Sigmoid colon (tissue), 7 donors: Measurements from ENCODE around the gene TMEM26. TPM values are rescaled to one million over a fixed set of nuclear protein-coding genes. Genes with fewer than 3 reads are reported as not detected.

ENCODE experiments used
- DNase-seq: peaks from one replicate; pipeline ENCODE4 v3.0.0-alpha.2; 2019
- H3K27ac ChIP-seq, 4 donors: fragments of 200-600 bp; sonication (generic); one replicate each; pipeline ENCODE4 v1.5.1; 2016 to 2019; ENCODE audit warnings: mild to moderate bottlenecking in 1 of 4
- H3K27me3 ChIP-seq, 3 donors: fragments of 200-600 bp; sonication (generic); one replicate each; pipeline ENCODE4 v1.5.1; 2019; ENCODE audit warnings: mild to moderate bottlenecking in 1 of 3
- H3K36me3 ChIP-seq, 4 donors: fragments of 200-600 bp; sonication (generic); one replicate each; pipeline ENCODE4 v1.5.1; 2016 to 2019
- H3K4me1 ChIP-seq, 4 donors: fragments of 200-600 bp; sonication (generic); one replicate each; pipeline ENCODE4 v1.5.1; 2017 to 2019
- H3K4me3 ChIP-seq, 4 donors: fragments of 200-600 bp; sonication (generic); one replicate each; pipeline ENCODE4 v1.5.1; 2017 to 2019; ENCODE audit warnings: mild to moderate bottlenecking in 2 of 4, moderate library complexity in 1 of 4
- H3K9me3 ChIP-seq, 4 donors: fragments of 200-600 bp in 3 of 4; sonication (generic) in 3 of 4; one replicate each; pipeline versions ENCODE4 v1.5.1 to v1.6.1; 2013 to 2019
- CTCF ChIP-seq, 4 experiments: fragments of 450-650 bp in 3 of 4; fragments of 200-600 bp in 1 of 4; IDR thresholded peaks; one replicate each; pipeline ENCODE4 v1.5.1; 2016 to 2019; ENCODE audit warnings: antibody characterized with exemption in 4 of 4, mild to moderate bottlenecking in 3 of 4, moderate library complexity in 2 of 4
- EP300 ChIP-seq, 4 donors: sonication (generic); formaldehyde crosslinking; IDR thresholded peaks; one replicate each; pipeline ENCODE4 v1.6.1; 2017; ENCODE audit warnings: antibody characterized with exemption in 4 of 4
- POLR2A ChIP-seq, 2 donors: fragments of 450-650 bp; IDR thresholded peaks; one replicate each; pipeline ENCODE4 v1.6.1; 2016; ENCODE audit warnings: antibody characterized with exemption in 2 of 2, mild to moderate bottlenecking in 2 of 2, moderate library complexity in 2 of 2
- POLR2AphosphoS5 ChIP-seq, 4 donors: sonication (generic); formaldehyde crosslinking; IDR thresholded peaks; one replicate each; pipeline ENCODE4 v1.6.1; 2017; ENCODE audit warnings: antibody characterized with exemption in 4 of 4
- WGBS, 2 donors: extraction: QIAGEN DNeasy Blood & Tissue Kit; methylation state at CpG; one replicate each; pipeline ENCODE4 v1.1.7; 2013; 5-methylcytosine and 5-hydroxymethylcytosine counted together
- intact Hi-C: fragments of 100-400 bp; cut with DNase I; formaldehyde crosslinking; loops from one replicate; pipeline ENCODE4 v1.15.1; 2023
- polyA plus RNA-seq, 3 donors: library from polyadenylated mRNA; stranded (reverse); fragments of 200-250 nt; gene quantifications; one replicate each; pipeline ENCODE4 v1.2.3, GENCODE V29; 2013
- total RNA-seq, 4 donors: library from RNA; depleted of rRNA; stranded (reverse); fragments of >200 nt; gene quantifications; one replicate each; pipeline ENCODE4 v1.1.0, GENCODE V29; 2016
- donor health status: healthy with polysubstance abuse.
- donor health status: Bipolar disorder and iron deficiency.
- donor health status: healthy.

The TMEM26 gene
- 1 to 10 TPM in 1 of 4 donors, under 1 TPM in 3; 0.14 to 2.2 (median 0.43) TPM for total RNA-seq
- polyA plus RNA-seq = 1 to 10 TPM in 1 of 3 donors, under 1 TPM in 2; under 0.01 to 2.3 (median 0.29) TPM

- Histone ChIP-seq H3K36me3 (no peaks in the 10 kb centered on the region), H3K27ac (peak within 1 kb of the TSS in 3 of 4 donors; percentile 21 to 54 (median 43)), H3K4me3 (peak within 1 kb of the TSS; percentile 30 to 58 (median 46)), H3K9me3 (no peaks in the 10 kb centered on the region), H3K4me1 (peaks cover 0 to 15% (median 12%) of the 10 kb centered on the region in 4 donors), H3K27me3 (peaks cover 0 to 18% (median 14%) of the 10 kb centered on the region in 3 donors)
- WGBS, 2 donors = 4 to 13% methylated on average over 58 of the region's 58 CpGs
- TF ChIP-seq POLR2AphosphoS5 (IDR thresholded peaks at IDR 0.05) (no peak), CTCF (IDR thresholded peaks at IDR 0.05) (no peak), POLR2A (IDR thresholded peaks at IDR 0.05) (no peak), EP300 (IDR thresholded peaks at IDR 0.05) (no peak)
- DNase-seq = peak; percentile 85
- intact Hi-C loops = no loop called here
Observed at GRCh38 chr10:61452655-61453641, at the start of gene TMEM26. Gene TMEM26 (minus strand): TSS chr10:61453381. CDS start chr10:61453081, 300 bp downstream.

GRCh38 chr10:61500460-61500859 lies 47.3 kb upstream of the TMEM26 start:
- H3K9me3 ChIP-seq = no peaks in the 10 kb centered on the region
- H3K27me3 ChIP-seq = no peaks in the 10 kb centered on the region
- TF ChIP-seq POLR2A (IDR thresholded peaks at IDR 0.05) (no peak), POLR2AphosphoS5 (IDR thresholded peaks at IDR 0.05) (no peak), EP300 (IDR thresholded peaks at IDR 0.05) (no peak), CTCF (IDR thresholded peaks at IDR 0.05) (no peak)
- DNase-seq = no peak
- no peaks in the 10 kb centered on the region for H3K4me1 ChIP-seq
- H3K27ac ChIP-seq = no peak overlapping the region
- H3K36me3 ChIP-seq = no peaks in the 10 kb centered on the region
- H3K4me3 ChIP-seq = no peak overlapping the region
- intact Hi-C loops = no loop called here

- Histone ChIP-seq H3K4me1 (no peaks in the 10 kb centered on the region), H3K9me3 (no peaks in the 10 kb centered on the region), H3K27me3 (no peaks in the 10 kb centered on the region), H3K36me3 (no peaks in the 10 kb centered on the region), H3K4me3 (no peak overlapping the region), H3K27ac (no peak overlapping the region)
- intact Hi-C loops = no loop called here
- no peak for TF ChIP-seq POLR2A (IDR thresholded peaks at IDR 0.05)
- no peak for TF ChIP-seq CTCF (IDR thresholded peaks at IDR 0.05)
- TF ChIP-seq POLR2AphosphoS5 (IDR thresholded peaks at IDR 0.05) = no peak
- no peak for TF ChIP-seq EP300 (IDR thresholded peaks at IDR 0.05)
- DNase-seq = no peak
- WGBS, 2 donors = 89 to 94% methylated on average over 2 of the region's 2 CpGs
Observed at GRCh38 chr10:61492364-61492995, 39.3 kb upstream of the TMEM26 start.

GRCh38 chr10:61487506-61487905 lies 34.3 kb upstream of the TMEM26 start:
- Histone ChIP-seq H3K27ac (no peak overlapping the region), H3K9me3 (no peaks in the 10 kb centered on the region), H3K4me3 (no peak overlapping the region), H3K27me3 (no peaks in the 10 kb centered on the region), H3K4me1 (no peaks in the 10 kb centered on the region), H3K36me3 (no peaks in the 10 kb centered on the region)
- intact Hi-C loops = no loop called here
- WGBS, 2 donors = 63 to 81% methylated on average over 5 of the region's 5 CpGs
- no peak for TF ChIP-seq EP300 (IDR thresholded peaks at IDR 0.05)
- TF ChIP-seq POLR2AphosphoS5 (IDR thresholded peaks at IDR 0.05) = no peak
- no peak for TF ChIP-seq CTCF (IDR thresholded peaks at IDR 0.05)
- no peak for TF ChIP-seq POLR2A (IDR thresholded peaks at IDR 0.05)
- no peak for DNase-seq
